Right lung (tissue), 10 donors: ENCODE data around the gene VMP1. TPM values are rescaled to one million over a fixed set of nuclear protein-coding genes. Genes with fewer than 3 reads are reported as not detected.
A peak's percentile ranks its signal among the peaks of the same experiment; 100 is the strongest.

Experiments
- DNase-seq, 2 donors: peaks; one replicate each; pipeline ENCODE4 v3.0.0-alpha.2; 2013
- long read RNA-seq, 8 donors: transcript quantifications; one replicate each; lab custom pipeline, GENCODE V29; 2026
- polyA plus RNA-seq, 5 donors: library from polyadenylated mRNA; unstranded; fragments of 120-200 nt; gene quantifications; one replicate each; pipeline versions ENCODE4 v1.2.1 to v1.2.3, GENCODE V29; 2013; ENCODE audit warnings: inconsistent platforms in 1 of 5, low replicate concordance in 1 of 5; ENCODE audit not compliant: insufficient read length in 5 of 5, insufficient read depth in 1 of 5

Gene VMP1
- 100 to 1,000 TPM in 4 of 5 donors, 10 to 100 TPM in 1; 94.0 to 149 (median 118) TPM for polyA plus RNA-seq
- long read RNA-seq, donor 1, full-length matches to known transcripts: 98 of 98 reads
- long read RNA-seq, donor 1, partial matches to known transcripts: 0 of 98 reads
- long read RNA-seq, donor 1, other reads (novel, unspliced or antisense): 0 of 98 reads
- long read RNA-seq, donor 2, full-length matches to known transcripts: 64 of 64 reads
- long read RNA-seq, donor 2, partial matches to known transcripts: 0 of 64 reads
- long read RNA-seq, donor 2, other reads (novel, unspliced or antisense): 0 of 64 reads
- long read RNA-seq, donor 3, full-length matches to known transcripts: 89 of 89 reads
- long read RNA-seq, donor 3, partial matches to known transcripts: 0 of 89 reads
- long read RNA-seq, donor 3, other reads (novel, unspliced or antisense): 0 of 89 reads
- long read RNA-seq, donor 4, full-length matches to known transcripts: 49 of 59 reads
- long read RNA-seq, donor 4, partial matches to known transcripts: 0 of 59 reads
- long read RNA-seq, donor 4, other reads (novel, unspliced or antisense): 10 of 59 reads
- long read RNA-seq, donor 5, full-length matches to known transcripts: 101 of 106 reads
- long read RNA-seq, donor 5, partial matches to known transcripts: 5 of 106 reads
- long read RNA-seq, donor 5, other reads (novel, unspliced or antisense): 0 of 106 reads
- long read RNA-seq, donor 6, full-length matches to known transcripts: 119 of 125 reads
- long read RNA-seq, donor 6, partial matches to known transcripts: 0 of 125 reads
- long read RNA-seq, donor 6, other reads (novel, unspliced or antisense): 6 of 125 reads
- long read RNA-seq, donor 7, full-length matches to known transcripts: 46 of 46 reads
- long read RNA-seq, donor 7, partial matches to known transcripts: 0 of 46 reads
- long read RNA-seq, donor 7, other reads (novel, unspliced or antisense): 0 of 46 reads
- long read RNA-seq, donor 8, full-length matches to known transcripts: 46 of 46 reads
- long read RNA-seq, donor 8, partial matches to known transcripts: 0 of 46 reads
- long read RNA-seq, donor 8, other reads (novel, unspliced or antisense): 0 of 46 reads

GRCh38 chr17:59707149-59707970, at the start of gene VMP1, which contains the start of gene PTRH2:
Gene VMP1 (plus strand): TSS chr17:59707654. CDS start chr17:59731447, 23,793 bp downstream.
Gene PTRH2 (minus strand): TSS chr17:59707430. CDS start chr17:59697978, 9,452 bp downstream.
- DNase-seq: peak; percentile 97 to 98

DNA sequence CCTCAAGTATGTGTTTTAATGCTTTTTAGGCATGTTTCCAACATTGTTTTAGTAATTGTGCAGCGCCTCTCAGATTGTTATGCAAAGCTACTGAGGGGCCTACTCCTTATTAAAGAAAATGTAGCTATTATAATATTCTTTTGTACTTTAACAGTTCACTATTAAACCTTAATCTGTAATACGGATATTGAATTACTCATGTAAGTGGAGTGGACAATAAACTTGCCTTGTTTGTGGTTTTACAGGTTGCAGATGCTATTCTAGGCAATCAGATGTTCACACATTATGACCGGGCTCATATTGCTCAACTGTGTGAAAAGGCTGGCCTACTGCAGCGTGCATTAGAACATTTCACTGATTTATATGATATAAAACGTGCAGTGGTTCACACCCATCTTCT, 41.2 kb upstream of the VMP1 start:
- no peak for DNase-seq

- DNase-seq: no peak
Measured at GRCh38 chr17:59668816-59669215, 38.6 kb upstream of the VMP1 start.

- no peak for DNase-seq
Measured at GRCh38 chr17:59669411-59669810, 38.0 kb upstream of the VMP1 start.

DNA sequence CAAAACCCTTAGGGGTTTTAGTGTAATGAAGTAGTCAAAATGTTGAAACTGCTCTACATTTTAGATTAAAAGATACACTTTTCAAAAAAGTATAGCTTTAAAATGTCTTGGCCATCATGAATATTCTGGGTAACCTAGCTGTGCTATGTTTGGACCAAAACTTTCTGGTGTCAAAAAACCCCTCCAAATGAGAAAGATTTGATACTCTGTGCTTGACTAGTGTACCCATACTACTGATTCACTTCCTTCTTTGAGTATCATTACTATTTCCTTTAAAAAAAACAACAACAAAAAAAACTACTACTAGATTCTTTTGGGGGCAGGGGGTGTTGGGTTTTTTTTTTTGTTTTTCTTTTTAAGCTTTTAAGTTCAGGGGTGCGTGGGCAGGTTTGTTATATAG, 37.5 kb upstream of the VMP1 start:
- DNase-seq: no peak

DNA sequence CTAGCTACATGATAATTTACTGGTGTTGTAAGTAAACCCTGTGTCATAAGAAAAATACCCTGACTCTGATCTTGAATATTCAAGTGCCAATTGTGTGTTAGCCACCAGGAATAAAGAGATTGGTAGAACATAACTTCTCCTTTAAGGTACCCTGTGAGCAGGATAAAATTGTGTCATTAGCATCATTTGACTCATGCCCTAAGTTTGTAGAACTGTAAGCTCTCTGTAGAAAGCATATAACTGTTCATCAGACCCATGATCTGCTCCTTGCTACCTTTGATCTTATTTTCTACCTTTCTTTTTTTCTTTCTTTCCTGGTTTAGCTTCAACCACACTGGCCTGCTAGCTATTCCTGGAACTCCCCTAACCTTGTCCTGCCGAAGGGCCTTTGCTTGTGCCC, 36.1 kb upstream of the VMP1 start:
- DNase-seq: no peak

DNA sequence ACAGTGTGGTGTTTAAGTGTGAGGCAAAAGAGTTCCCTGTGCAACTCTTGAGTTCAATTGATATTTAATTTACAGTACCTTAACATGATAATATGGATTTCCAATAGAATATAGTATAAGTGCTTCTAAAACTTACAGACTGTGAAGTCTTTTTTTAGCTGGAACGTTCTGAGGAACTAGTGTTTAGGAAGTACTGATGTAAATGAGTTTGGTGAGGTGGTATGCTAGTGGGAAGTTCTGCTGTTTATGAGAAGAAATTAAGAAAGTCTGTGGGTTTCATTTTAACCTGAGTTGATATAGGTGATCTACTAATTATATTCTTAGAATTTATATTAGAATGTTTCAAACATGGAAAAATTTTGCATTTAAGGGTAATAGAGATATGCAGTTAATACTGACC, 32.2 kb upstream of the VMP1 start:
- no peak for DNase-seq

GRCh38 chr17:59676716-59677115, 30.7 kb upstream of the VMP1 start:
- DNase-seq: no peak

- DNase-seq: no peak
Measured at GRCh38 chr17:59678918-59679317, 28.5 kb upstream of the VMP1 start.

DNA sequence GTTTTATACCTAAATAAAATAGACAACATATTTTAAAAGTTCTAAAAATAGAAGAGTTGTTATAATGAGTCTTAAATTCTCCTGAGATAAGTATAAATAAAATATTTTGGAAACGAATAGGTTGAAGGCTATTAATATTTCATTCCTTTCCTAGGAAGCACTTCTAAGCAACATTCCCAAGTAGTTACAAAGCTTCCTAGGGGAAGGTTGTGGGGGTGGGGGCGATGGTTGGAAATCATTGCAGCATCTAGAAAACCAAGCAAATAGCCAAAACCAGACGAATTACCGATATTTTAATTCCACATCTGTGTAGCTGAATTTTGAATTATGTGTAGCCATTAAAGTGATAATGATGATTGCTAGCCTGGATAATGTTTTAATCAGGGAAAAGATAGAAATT, 27.1 kb upstream of the VMP1 start:
- DNase-seq: no peak

- DNase-seq: no peak
Measured at GRCh38 chr17:59683283-59683682, 24.2 kb upstream of the VMP1 start.

- DNase-seq: no peak
Measured at GRCh38 chr17:59684967-59685366, 22.5 kb upstream of the VMP1 start.

- no peak for DNase-seq
Measured at GRCh38 chr17:59688008-59688407, 19.4 kb upstream of the VMP1 start.

- DNase-seq: no peak
Measured at GRCh38 chr17:59688496-59688895, 19.0 kb upstream of the VMP1 start.

DNA sequence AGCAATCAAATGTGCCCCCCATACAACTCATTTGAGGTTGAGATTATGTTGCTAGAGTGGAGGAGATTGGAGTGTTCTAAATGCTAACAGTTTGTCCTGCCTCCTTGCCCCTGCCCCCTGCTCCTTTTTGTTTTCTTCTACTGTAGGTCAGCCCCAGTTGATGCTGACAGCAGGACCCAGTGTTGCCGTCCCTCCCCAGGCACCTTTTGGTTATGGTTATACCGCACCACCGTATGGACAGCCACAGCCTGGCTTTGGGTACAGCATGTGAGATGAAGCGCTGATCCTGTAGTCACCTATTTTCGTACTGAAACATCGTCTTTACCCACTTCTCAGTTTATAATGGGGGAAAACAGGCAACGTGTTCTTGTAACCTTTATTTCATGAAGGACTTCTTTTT, 13.9 kb upstream of the VMP1 start:
- DNase-seq: no peak

GRCh38 chr17:59694344-59694743, 13.1 kb upstream of the VMP1 start:
- no peak for DNase-seq

DNA sequence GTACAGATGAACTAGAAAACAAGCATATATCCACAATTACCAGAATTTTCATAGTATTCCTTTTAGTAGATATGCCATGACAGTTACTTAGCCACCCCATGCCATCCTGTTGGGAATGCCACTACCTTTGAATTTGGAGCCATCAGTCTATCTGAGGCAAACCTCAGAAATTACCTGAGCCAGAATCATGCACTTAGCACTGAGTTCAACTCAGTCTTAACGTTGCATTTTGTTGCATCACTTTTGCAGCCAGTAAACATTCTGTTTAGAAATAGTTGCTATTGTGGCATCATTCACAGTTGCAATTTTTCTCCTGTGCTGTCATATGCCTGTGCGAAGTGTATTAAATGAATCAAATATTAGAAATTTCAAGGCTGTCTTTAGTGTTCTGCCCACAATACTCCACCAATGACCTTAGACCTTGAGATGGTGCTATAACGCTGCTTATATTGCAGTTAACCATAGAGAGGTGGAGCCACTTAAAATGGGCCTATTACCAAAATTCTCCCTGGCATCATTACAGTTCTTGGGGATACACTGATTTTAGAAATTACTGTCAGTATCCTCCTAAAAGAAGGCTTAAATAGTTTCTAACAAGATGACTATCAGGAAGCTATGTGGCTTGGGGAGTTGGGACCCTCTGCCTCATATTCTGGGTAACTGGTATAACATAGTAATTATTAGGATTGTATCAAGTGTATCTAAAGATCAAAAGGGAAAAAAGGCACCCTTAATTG, 11.3 kb upstream of the VMP1 start:
- DNase-seq: no peak

DNA sequence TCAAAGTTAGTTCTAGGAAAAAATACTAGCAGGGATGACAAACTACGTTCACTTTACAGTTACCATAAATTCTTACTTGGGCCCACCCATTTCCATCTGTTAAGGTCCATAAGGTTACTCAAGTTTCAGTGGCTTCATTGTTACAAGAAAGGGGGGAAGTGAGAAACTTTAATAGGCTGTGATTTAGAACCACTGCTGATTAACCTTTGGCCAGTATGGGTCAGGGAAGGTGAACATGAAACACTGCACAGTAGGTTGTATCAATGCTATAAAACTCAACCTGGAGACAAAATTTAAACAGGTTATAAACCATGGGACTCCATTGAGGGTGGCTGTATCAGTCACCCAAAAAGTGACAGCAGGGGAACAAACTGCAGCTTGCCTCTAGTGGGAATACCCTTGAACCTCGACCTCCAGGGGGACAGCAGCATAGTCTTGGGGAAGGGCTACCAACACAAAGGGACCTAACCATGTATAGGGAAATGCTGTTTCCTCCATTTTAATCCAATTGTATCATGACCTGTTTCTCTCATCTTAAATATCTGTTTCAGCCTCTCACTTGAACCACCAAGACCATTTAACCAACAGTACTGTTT, 10.7 kb upstream of the VMP1 start:
- DNase-seq: no peak

GRCh38 chr17:59698143-59698542, 9.3 kb upstream of the VMP1 start:
- no peak for DNase-seq

- no peak for DNase-seq
Measured at GRCh38 chr17:59699218-59699617, 8.2 kb upstream of the VMP1 start.
